Measurements from ENCODE around the gene HMCN1.

The HMCN1 gene

GRCh38 chr1:186076006-186076405, 341.8 kb downstream of the HMCN1 start:
- H4K20me1 ChIP-seq (ENCODE audit: insufficient read depth, low read length): no peaks in the 10 kb centered on the region
- no peaks in the 10 kb centered on the region for H3K9me2 ChIP-seq (ENCODE audit: low read depth, low read length)
- H3K79me2 ChIP-seq (ENCODE audit: insufficient read depth, low read length): no peaks in the 10 kb centered on the region
- no peak overlapping the region for H3K4me2 ChIP-seq (ENCODE audit: low read length)
- H3K36me3 ChIP-seq (ENCODE audit: insufficient read depth, low read length): no peaks in the 10 kb centered on the region
- no peaks in the 10 kb centered on the region for H3K27me3 ChIP-seq (ENCODE audit: insufficient read depth, low read length)
- no peak overlapping the region for H3K27ac ChIP-seq (ENCODE audit: low read depth, low read length, poor library complexity, severe bottlenecking)
- TF ChIP-seq EZH2 (IDR thresholded peaks at IDR 0.05; ENCODE audit: borderline replicate concordance, low read length) (no peak), CTCF (IDR thresholded peaks at IDR 0.05; ENCODE audit: low read length) (no peak)
- H3F3A ChIP-seq (ENCODE audit: insufficient read depth, low read length): no peaks in the 10 kb centered on the region
- H3K9ac ChIP-seq (ENCODE audit: low read length): no peak overlapping the region
- no peak overlapping the region for H2AFZ ChIP-seq (ENCODE audit: low read length)
- H3K4me1 ChIP-seq (ENCODE audit: insufficient read depth, low read length, severe bottlenecking): peaks cover 4% of the 10 kb centered on the region
- no peak overlapping the region for H3K4me3 ChIP-seq (ENCODE audit: low read depth, low read length, poor library complexity, severe bottlenecking)
- no peaks in the 10 kb centered on the region for H3K9me3 ChIP-seq (ENCODE audit: low read length)

- H2AFZ ChIP-seq (ENCODE audit: low read length): no peak overlapping the region
- H3K27ac ChIP-seq (ENCODE audit: low read depth, low read length, poor library complexity, severe bottlenecking): no peak overlapping the region
- no peak overlapping the region for H3K4me2 ChIP-seq (ENCODE audit: low read length)
- no peak overlapping the region for H3K4me3 ChIP-seq (ENCODE audit: low read depth, low read length, poor library complexity, severe bottlenecking)
- no peak overlapping the region for H3K9ac ChIP-seq (ENCODE audit: low read length)
- TF ChIP-seq EZH2 (IDR thresholded peaks at IDR 0.05; ENCODE audit: borderline replicate concordance, low read length): no peak
- no peak for TF ChIP-seq CTCF (IDR thresholded peaks at IDR 0.05; ENCODE audit: low read length)
- no peaks in the 10 kb centered on the region for H3K9me3 ChIP-seq (ENCODE audit: low read length)
- peaks cover 14% of the 10 kb centered on the region for H3K4me1 ChIP-seq (ENCODE audit: insufficient read depth, low read length, severe bottlenecking)
- no peaks in the 10 kb centered on the region for H3K27me3 ChIP-seq (ENCODE audit: insufficient read depth, low read length)
- no peaks in the 10 kb centered on the region for H3K79me2 ChIP-seq (ENCODE audit: insufficient read depth, low read length)
- H3K9me2 ChIP-seq (ENCODE audit: low read depth, low read length): no peaks in the 10 kb centered on the region
- no peaks in the 10 kb centered on the region for H3F3A ChIP-seq (ENCODE audit: insufficient read depth, low read length)
- H3K36me3 ChIP-seq (ENCODE audit: insufficient read depth, low read length): no peaks in the 10 kb centered on the region
- H4K20me1 ChIP-seq (ENCODE audit: insufficient read depth, low read length): no peaks in the 10 kb centered on the region
These were observed 344.1 kb downstream of the HMCN1 start for GRCh38 chr1:186078245-186078644.

DNA sequence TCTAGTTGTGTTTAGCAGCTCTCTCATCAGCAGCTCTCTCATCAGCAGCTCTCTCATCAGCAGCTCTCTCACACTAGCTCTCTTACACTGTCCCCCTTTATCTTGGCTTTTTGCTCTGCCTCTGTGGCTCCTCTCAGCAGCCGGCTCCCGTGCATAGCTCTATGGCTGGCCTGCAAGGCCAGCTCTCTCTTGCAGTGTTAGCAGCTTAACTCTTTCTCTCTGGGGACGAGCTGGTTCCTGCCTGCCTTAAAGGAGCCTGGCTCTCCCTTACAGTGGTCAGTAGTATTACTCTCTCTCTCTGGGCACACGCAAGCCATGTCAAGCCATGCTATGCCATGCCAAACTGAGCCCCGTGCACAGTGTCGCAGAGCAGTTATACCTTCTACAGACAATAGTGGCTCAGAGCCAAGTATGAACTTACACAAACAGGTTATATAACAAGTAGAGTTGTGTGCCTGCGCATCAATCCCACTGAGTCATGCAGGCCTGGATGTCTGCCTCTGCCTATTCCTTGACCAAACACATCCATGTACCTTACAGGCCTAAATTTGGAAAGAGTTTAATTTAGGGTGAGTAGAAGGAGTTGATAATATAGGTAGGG, 345.0 kb downstream of the HMCN1 start:
- no peak overlapping the region for H3K4me3 ChIP-seq (ENCODE audit: low read depth, low read length, poor library complexity, severe bottlenecking)
- H3K79me2 ChIP-seq (ENCODE audit: insufficient read depth, low read length): no peaks in the 10 kb centered on the region
- no peaks in the 10 kb centered on the region for H3K9me2 ChIP-seq (ENCODE audit: low read depth, low read length)
- no peaks in the 10 kb centered on the region for H4K20me1 ChIP-seq (ENCODE audit: insufficient read depth, low read length)
- H3K27ac ChIP-seq (ENCODE audit: low read depth, low read length, poor library complexity, severe bottlenecking): no peak overlapping the region
- no peak overlapping the region for H3K4me2 ChIP-seq (ENCODE audit: low read length)
- H3K9ac ChIP-seq (ENCODE audit: low read length): no peak overlapping the region
- no peaks in the 10 kb centered on the region for H3K9me3 ChIP-seq (ENCODE audit: low read length)
- no peaks in the 10 kb centered on the region for H3K36me3 ChIP-seq (ENCODE audit: insufficient read depth, low read length)
- peaks cover 14% of the 10 kb centered on the region for H3K4me1 ChIP-seq (ENCODE audit: insufficient read depth, low read length, severe bottlenecking)
- H2AFZ ChIP-seq (ENCODE audit: low read length): no peak overlapping the region
- no peaks in the 10 kb centered on the region for H3K27me3 ChIP-seq (ENCODE audit: insufficient read depth, low read length)
- no peak for TF ChIP-seq EZH2 (IDR thresholded peaks at IDR 0.05; ENCODE audit: borderline replicate concordance, low read length)
- no peak for TF ChIP-seq CTCF (IDR thresholded peaks at IDR 0.05; ENCODE audit: low read length)
- no peaks in the 10 kb centered on the region for H3F3A ChIP-seq (ENCODE audit: insufficient read depth, low read length)
